ENCODE data around the gene PAPPA.

DNA sequence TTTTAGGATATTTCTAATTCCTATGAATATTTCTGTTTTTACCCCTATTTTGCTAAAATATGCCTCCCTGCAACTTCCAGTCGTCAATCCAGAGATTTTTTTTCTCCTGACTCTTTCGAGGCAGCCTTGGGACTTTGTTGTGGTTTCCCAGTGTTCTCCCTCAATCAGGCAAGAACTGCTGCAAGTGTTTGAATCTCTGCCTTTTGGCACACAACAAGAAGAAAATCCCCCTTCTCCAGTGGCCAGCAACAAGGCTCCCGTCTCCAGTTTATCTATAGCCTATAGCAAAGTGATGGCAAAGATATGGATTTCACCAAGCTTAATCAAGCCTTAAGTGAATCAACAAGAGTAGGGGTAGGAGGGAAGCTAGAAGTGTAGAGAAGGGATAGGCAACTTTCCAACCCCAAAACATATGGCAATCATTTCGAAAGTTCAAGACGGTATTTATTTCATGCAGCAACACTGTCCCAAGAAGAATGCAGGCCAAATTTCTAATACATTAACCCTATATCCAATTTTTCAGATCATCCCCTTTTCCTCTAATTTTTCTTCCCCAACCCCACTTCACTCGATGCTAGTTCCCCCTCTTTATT, 37.7 kb upstream of the PAPPA start:
- TF ChIP-seq, protein P1, sequence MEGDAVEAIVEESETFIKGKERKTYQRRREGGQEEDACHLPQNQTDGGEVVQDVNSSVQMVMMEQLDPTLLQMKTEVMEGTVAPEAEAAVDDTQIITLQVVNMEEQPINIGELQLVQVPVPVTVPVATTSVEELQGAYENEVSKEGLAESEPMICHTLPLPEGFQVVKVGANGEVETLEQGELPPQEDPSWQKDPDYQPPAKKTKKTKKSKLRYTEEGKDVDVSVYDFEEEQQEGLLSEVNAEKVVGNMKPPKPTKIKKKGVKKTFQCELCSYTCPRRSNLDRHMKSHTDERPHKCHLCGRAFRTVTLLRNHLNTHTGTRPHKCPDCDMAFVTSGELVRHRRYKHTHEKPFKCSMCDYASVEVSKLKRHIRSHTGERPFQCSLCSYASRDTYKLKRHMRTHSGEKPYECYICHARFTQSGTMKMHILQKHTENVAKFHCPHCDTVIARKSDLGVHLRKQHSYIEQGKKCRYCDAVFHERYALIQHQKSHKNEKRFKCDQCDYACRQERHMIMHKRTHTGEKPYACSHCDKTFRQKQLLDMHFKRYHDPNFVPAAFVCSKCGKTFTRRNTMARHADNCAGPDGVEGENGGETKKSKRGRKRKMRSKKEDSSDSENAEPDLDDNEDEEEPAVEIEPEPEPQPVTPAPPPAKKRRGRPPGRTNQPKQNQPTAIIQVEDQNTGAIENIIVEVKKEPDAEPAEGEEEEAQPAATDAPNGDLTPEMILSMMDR (IDR thresholded peaks at IDR 0.05; ENCODE audit: insufficient read depth, low read depth, low read length), result no peak
- TF ChIP-seq EZH2 (IDR thresholded peaks at IDR 0.05; ENCODE audit: insufficient read depth, low read length), result no peak
